Measurements from ENCODE around the gene CD40LG.

DNA sequence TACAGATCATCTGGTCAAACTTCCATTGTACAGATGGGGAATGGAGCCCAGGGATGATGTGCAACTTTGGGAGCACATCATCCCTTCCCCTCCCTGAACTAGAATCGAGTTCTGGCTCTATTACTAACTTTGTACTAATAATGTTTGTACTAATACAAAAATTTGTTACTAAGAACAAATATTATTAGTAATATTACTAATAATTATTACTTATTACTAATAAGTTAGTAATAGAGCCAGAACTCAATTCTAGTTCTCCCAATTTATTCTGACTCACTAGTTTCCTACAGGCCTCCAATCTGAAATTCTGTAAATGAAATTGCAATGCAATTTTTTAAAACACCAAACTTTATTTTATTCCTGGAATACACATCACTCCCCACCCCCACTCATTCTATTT lies 47.9 kb upstream of the CD40LG start:
- TF ChIP-seq, protein P1, sequence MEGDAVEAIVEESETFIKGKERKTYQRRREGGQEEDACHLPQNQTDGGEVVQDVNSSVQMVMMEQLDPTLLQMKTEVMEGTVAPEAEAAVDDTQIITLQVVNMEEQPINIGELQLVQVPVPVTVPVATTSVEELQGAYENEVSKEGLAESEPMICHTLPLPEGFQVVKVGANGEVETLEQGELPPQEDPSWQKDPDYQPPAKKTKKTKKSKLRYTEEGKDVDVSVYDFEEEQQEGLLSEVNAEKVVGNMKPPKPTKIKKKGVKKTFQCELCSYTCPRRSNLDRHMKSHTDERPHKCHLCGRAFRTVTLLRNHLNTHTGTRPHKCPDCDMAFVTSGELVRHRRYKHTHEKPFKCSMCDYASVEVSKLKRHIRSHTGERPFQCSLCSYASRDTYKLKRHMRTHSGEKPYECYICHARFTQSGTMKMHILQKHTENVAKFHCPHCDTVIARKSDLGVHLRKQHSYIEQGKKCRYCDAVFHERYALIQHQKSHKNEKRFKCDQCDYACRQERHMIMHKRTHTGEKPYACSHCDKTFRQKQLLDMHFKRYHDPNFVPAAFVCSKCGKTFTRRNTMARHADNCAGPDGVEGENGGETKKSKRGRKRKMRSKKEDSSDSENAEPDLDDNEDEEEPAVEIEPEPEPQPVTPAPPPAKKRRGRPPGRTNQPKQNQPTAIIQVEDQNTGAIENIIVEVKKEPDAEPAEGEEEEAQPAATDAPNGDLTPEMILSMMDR (IDR thresholded peaks at IDR 0.05; ENCODE audit: poor library complexity, severe bottlenecking), result no peak
- TF ChIP-seq EZH2 (IDR thresholded peaks at IDR 0.05; ENCODE audit: borderline replicate concordance, insufficient read depth, low read length, poor library complexity, severe bottlenecking), result no peak
